Mesodermal cell (in vitro differentiated cells): Measurements from ENCODE around the gene MFAP3L.

Experiments used
- H3K27ac ChIP-seq: 2 replicates; pipeline ENCODE4 v1.7.0; 2013; ENCODE audit warnings: mild to moderate bottlenecking, low read depth, low read length, moderate library complexity; ENCODE audit not compliant: severe bottlenecking
- H3K36me3 ChIP-seq: 2 replicates; pipeline ENCODE4 v1.7.1; 2013; ENCODE audit warnings: mild to moderate bottlenecking, low read length, moderate library complexity; ENCODE audit not compliant: control insufficient read depth, insufficient read depth
- H3K4me1 ChIP-seq: one replicate; pipeline ENCODE4 v1.7.1; 2013; ENCODE audit warnings: mild to moderate bottlenecking, low read length; ENCODE audit not compliant: insufficient read depth, control insufficient read depth, poor library complexity, severe bottlenecking
- H3K4me3 ChIP-seq: 2 replicates; pipeline ENCODE4 v1.7.0; 2013; ENCODE audit warnings: low read length, control low read depth, mild to moderate bottlenecking; ENCODE audit not compliant: insufficient read depth, poor library complexity, severe bottlenecking; ENCODE audit errors: extremely low read depth
- H3K9me3 ChIP-seq: 2 replicates; pipeline ENCODE4 v1.7.1; 2013; ENCODE audit warnings: mild to moderate bottlenecking, low read length, moderate library complexity; ENCODE audit not compliant: control insufficient read depth
- WGBS, 2 experiments: methylation state at CpG; one replicate each; pipeline ENCODE4 v1.1.5; 2013; ENCODE audit warnings: missing lambda C conversion rate in 2 of 2; ENCODE audit not compliant: insufficient coverage in 2 of 2; 5-methylcytosine and 5-hydroxymethylcytosine counted together

MFAP3L gene

GRCh38 chr4:169940460-169940859 is 85.7 kb downstream of the MFAP3L start:
- H3K27ac ChIP-seq, result no peak overlapping the region
- 87 to 92% methylated on average over 8 of the region's 8 CpGs for WGBS, 2 experiments

More at GRCh38 chr4:169940460-169940859, 85.7 kb downstream of the MFAP3L start:
- H3K4me1 ChIP-seq, result no peaks in the 10 kb centered on the region
- no peaks in the 10 kb centered on the region for H3K36me3 ChIP-seq
- peaks cover 4% of the 10 kb centered on the region for H3K9me3 ChIP-seq
- H3K4me3 ChIP-seq, result no peak overlapping the region
